Mesenchymal stem cell (in vitro differentiated cells and primary cell): ENCODE data around the gene CFAP70.

Experiments
- DNase-seq: peaks from one replicate; pipeline ENCODE4 v3.0.0-alpha.2; 2013
- H2AFZ ChIP-seq: one replicate; pipeline ENCODE4 v1.6.1; 2013; ENCODE audit warnings: low read depth, mild to moderate bottlenecking, control low read depth, inconsistent platforms, low read length, moderate library complexity
- H2AK5ac ChIP-seq: 2 replicates; pipeline ENCODE4 v1.6.1; 2013; ENCODE audit warnings: low read length, moderate library complexity, mild to moderate bottlenecking, inconsistent platforms; ENCODE audit not compliant: severe bottlenecking
- H2BK120ac ChIP-seq: one replicate; pipeline ENCODE4 v1.6.1; 2013; ENCODE audit warnings: low read depth, mild to moderate bottlenecking, inconsistent platforms, low read length, moderate library complexity
- H2BK12ac ChIP-seq, 2 experiments: one replicate each; pipeline ENCODE4 v1.6.1; 2013; ENCODE audit warnings: inconsistent platforms in 2 of 2, low read length in 2 of 2, mild to moderate bottlenecking in 2 of 2, moderate library complexity in 2 of 2, control low read depth in 1 of 2
- H2BK15ac ChIP-seq: one replicate; pipeline ENCODE4 v1.6.1; 2013; ENCODE audit warnings: mild to moderate bottlenecking, low read depth, inconsistent platforms; ENCODE audit not compliant: poor library complexity, severe bottlenecking
- H2BK5ac ChIP-seq: 2 replicates; pipeline ENCODE4 v1.6.1; 2013; ENCODE audit warnings: low read depth, mild to moderate bottlenecking, low read length, control low read depth, inconsistent platforms; ENCODE audit not compliant: poor library complexity, severe bottlenecking
- H3K14ac ChIP-seq, 2 experiments: one replicate each; pipeline ENCODE4 v1.6.1; 2013; ENCODE audit warnings: inconsistent platforms in 2 of 2, low read length in 2 of 2, control low read depth in 1 of 2, mild to moderate bottlenecking in 1 of 2, moderate library complexity in 1 of 2
- H3K18ac ChIP-seq, 2 experiments: one replicate each; pipeline ENCODE4 v1.6.1; 2013; ENCODE audit warnings: inconsistent platforms in 2 of 2, low read length in 2 of 2, control low read depth in 1 of 2, low read depth in 1 of 2, mild to moderate bottlenecking in 1 of 2
- H3K23ac ChIP-seq, 2 experiments: one replicate each; pipeline ENCODE4 v1.6.1; 2013; ENCODE audit warnings: inconsistent platforms in 2 of 2, low read length in 2 of 2, mild to moderate bottlenecking in 2 of 2, moderate library complexity in 2 of 2, control low read depth in 1 of 2
- H3K27ac ChIP-seq: 2 replicates; pipeline ENCODE4 v1.5.1; 2013; ENCODE audit warnings: mild to moderate bottlenecking, moderate library complexity, low read length, control low read depth, inconsistent platforms; ENCODE audit not compliant: poor library complexity, severe bottlenecking
- H3K27me3 ChIP-seq, 2 experiments: 2 replicates each; pipeline versions ENCODE4 v1.6.1 to v1.7.0; 2013; ENCODE audit warnings: low read length in 2 of 2, mild to moderate bottlenecking in 2 of 2, moderate library complexity in 2 of 2, control low read depth in 1 of 2, inconsistent platforms in 1 of 2; ENCODE audit not compliant: control insufficient read depth in 1 of 2, insufficient read depth in 1 of 2
- H3K36me3 ChIP-seq, 2 experiments: 2 replicates each; pipeline versions ENCODE4 v1.6.1 to v1.7.0; 2013; ENCODE audit warnings: low read length in 2 of 2, control low read depth in 1 of 2, inconsistent platforms in 1 of 2, low read depth in 1 of 2, mild to moderate bottlenecking in 1 of 2; ENCODE audit not compliant: insufficient read depth in 2 of 2, control insufficient read depth in 1 of 2
- H3K4ac ChIP-seq, 2 experiments: one replicate each; pipeline ENCODE4 v1.6.1; 2013; ENCODE audit warnings: inconsistent platforms in 2 of 2, low read length in 2 of 2, mild to moderate bottlenecking in 2 of 2, moderate library complexity in 2 of 2, control low read depth in 1 of 2, low read depth in 1 of 2
- H3K4me1 ChIP-seq: 2 replicates; pipeline ENCODE4 v1.6.1; 2013; ENCODE audit warnings: low read depth, low read length, control low read depth; ENCODE audit not compliant: control insufficient read depth, insufficient read depth
- H3K4me2 ChIP-seq: 2 replicates; pipeline ENCODE4 v1.6.1; 2013; ENCODE audit warnings: low read length, mild to moderate bottlenecking, inconsistent platforms; ENCODE audit not compliant: poor library complexity, severe bottlenecking
- H3K4me3 ChIP-seq, 2 experiments: 2 replicates each; pipeline versions ENCODE4 v1.5.1 to v1.7.0; 2013; ENCODE audit warnings: low read length in 2 of 2, mild to moderate bottlenecking in 2 of 2, control low read depth in 1 of 2, low read depth in 1 of 2; ENCODE audit not compliant: insufficient read depth in 1 of 2
- H3K79me1 ChIP-seq: replicated peaks from 2 replicates; pipeline ENCODE4 v1.6.1; 2013; ENCODE audit warnings: mild to moderate bottlenecking, control low read depth, low read length, inconsistent platforms; ENCODE audit not compliant: poor library complexity, severe bottlenecking
- H3K9ac ChIP-seq: 2 replicates; pipeline ENCODE4 v1.7.0; 2013; ENCODE audit warnings: mild to moderate bottlenecking, low read length, moderate library complexity
- H3K9me3 ChIP-seq: 2 replicates; pipeline ENCODE4 v1.7.0; 2013; ENCODE audit warnings: mild to moderate bottlenecking, low read length; ENCODE audit not compliant: control insufficient read depth
- H4K8ac ChIP-seq: one replicate; pipeline ENCODE4 v1.6.1; 2013; ENCODE audit warnings: inconsistent platforms, mild to moderate bottlenecking, low read length, moderate library complexity
- H4K91ac ChIP-seq: one replicate; pipeline ENCODE4 v1.6.1; 2013; ENCODE audit warnings: mild to moderate bottlenecking, low read length, inconsistent platforms
- WGBS: methylation state at CpG from one replicate; pipeline ENCODE4 v1.1.7; 2013; ENCODE audit warnings: mixed read lengths; 5-methylcytosine and 5-hydroxymethylcytosine counted together

Gene CFAP70

GRCh38 chr10:73244866-73245477 lies 113.7 kb downstream of the CFAP70 start:
- Histone ChIP-seq H3K18ac (no peak overlapping the region), H3K27ac (no peak overlapping the region), H2BK120ac (no peak overlapping the region), H3K4ac (no peak overlapping the region), H2AK5ac (no peak overlapping the region), H3K9me3 (no peaks in the 10 kb centered on the region), H3K27me3 (no peaks in the 10 kb centered on the region), H4K8ac (no peak overlapping the region), H4K91ac (no peak overlapping the region), H3K4me1 (peaks cover 5% of the 10 kb centered on the region), H3K9ac (peak overlapping the region; percentile 96), H2BK5ac (no peak overlapping the region), H3K79me1 (peaks cover 14% of the 10 kb centered on the region), H3K4me2 (peak overlapping the region; percentile 3), H3K14ac (no peak overlapping the region), H3K4me3 (peak overlapping the region in 1 of 2 experiments; percentile 91), H2AFZ (no peak overlapping the region), H2BK15ac (no peak overlapping the region), H2BK12ac (no peak overlapping the region), H3K36me3 (peaks cover 10 to 66% of the 10 kb centered on the region in 2 experiments), H3K23ac (no peak overlapping the region)
- DNase-seq: peak; percentile 14
- WGBS: 60% methylated on average over 8 of the region's 8 CpGs

GRCh38 chr10:73239908-73240307 lies 118.8 kb downstream of the CFAP70 start:
- H3K27ac ChIP-seq: no peak overlapping the region
- no peak overlapping the region for H2AFZ ChIP-seq
- peaks cover 15% of the 10 kb centered on the region for H3K79me1 ChIP-seq
- H3K36me3 ChIP-seq: peaks cover 20 to 90% of the 10 kb centered on the region in 2 experiments
- H3K18ac ChIP-seq: no peak overlapping the region
- H3K4me1 ChIP-seq: peaks cover 3% of the 10 kb centered on the region
- no peak overlapping the region for H3K4me2 ChIP-seq
- H2AK5ac ChIP-seq: no peak overlapping the region
- no peak overlapping the region for H3K14ac ChIP-seq
- H2BK5ac ChIP-seq: no peak overlapping the region
- H3K27me3 ChIP-seq: no peaks in the 10 kb centered on the region
- no peak overlapping the region for H3K9ac ChIP-seq
- no peak for DNase-seq
- no peaks in the 10 kb centered on the region for H3K9me3 ChIP-seq
- no peak overlapping the region for H2BK120ac ChIP-seq
- no peak overlapping the region for H3K4me3 ChIP-seq
- no peak overlapping the region for H2BK15ac ChIP-seq
- H3K23ac ChIP-seq: no peak overlapping the region
- H2BK12ac ChIP-seq: no peak overlapping the region
- no peak overlapping the region for H4K8ac ChIP-seq
- H3K4ac ChIP-seq: no peak overlapping the region
- H4K91ac ChIP-seq: no peak overlapping the region
- 100% methylated on average over 2 of the region's 2 CpGs for WGBS

GRCh38 chr10:73238990-73239566 lies 119.6 kb downstream of the CFAP70 start:
- Histone ChIP-seq H2BK15ac (no peak overlapping the region), H3K23ac (no peak overlapping the region), H3K9ac (no peak overlapping the region), H3K79me1 (peaks cover 13% of the 10 kb centered on the region), H4K8ac (no peak overlapping the region), H3K36me3 (peaks cover 21 to 90% of the 10 kb centered on the region in 2 experiments), H3K27ac (no peak overlapping the region), H2AFZ (no peak overlapping the region), H3K27me3 (no peaks in the 10 kb centered on the region), H3K4me3 (no peak overlapping the region), H3K9me3 (no peaks in the 10 kb centered on the region), H3K4me2 (no peak overlapping the region), H3K18ac (no peak overlapping the region), H4K91ac (no peak overlapping the region), H2BK12ac (peak overlapping the region in 1 of 2 experiments; percentile 31), H3K4ac (no peak overlapping the region), H3K14ac (no peak overlapping the region), H2BK120ac (no peak overlapping the region), H3K4me1 (peaks cover under 1% of the 10 kb centered on the region), H2AK5ac (no peak overlapping the region), H2BK5ac (no peak overlapping the region)
- WGBS: 88% methylated on average over 2 of the region's 5 CpGs
- DNase-seq: no peak

- WGBS: 95% methylated on average over 7 of the region's 7 CpGs
- no peak overlapping the region for H2BK15ac ChIP-seq
Observed at GRCh38 chr10:73234695-73235094, 124.0 kb downstream of the CFAP70 start.

More at GRCh38 chr10:73234695-73235094, 124.0 kb downstream of the CFAP70 start:
- H4K8ac ChIP-seq: no peak overlapping the region
- no peak overlapping the region for H3K4ac ChIP-seq
- H3K36me3 ChIP-seq: peaks cover 14 to 90% of the 10 kb centered on the region in 2 experiments
- H3K27me3 ChIP-seq: no peaks in the 10 kb centered on the region
- H3K14ac ChIP-seq: no peak overlapping the region
- H2BK120ac ChIP-seq: no peak overlapping the region
- H3K27ac ChIP-seq: no peak overlapping the region
- no peaks in the 10 kb centered on the region for H3K4me1 ChIP-seq
- no peak overlapping the region for H3K18ac ChIP-seq
- peaks cover 10% of the 10 kb centered on the region for H3K79me1 ChIP-seq
- H3K9ac ChIP-seq: no peak overlapping the region
- DNase-seq: no peak
- no peak overlapping the region for H4K91ac ChIP-seq
- no peak overlapping the region for H2AFZ ChIP-seq
- no peak overlapping the region for H3K4me3 ChIP-seq
- no peak overlapping the region for H2BK5ac ChIP-seq
- no peak overlapping the region for H3K23ac ChIP-seq
- H3K4me2 ChIP-seq: no peak overlapping the region
- no peaks in the 10 kb centered on the region for H3K9me3 ChIP-seq
- H2AK5ac ChIP-seq: no peak overlapping the region
- H2BK12ac ChIP-seq: no peak overlapping the region
